ENCODE results near the gene CLCA2.

CLCA2 gene

DNA sequence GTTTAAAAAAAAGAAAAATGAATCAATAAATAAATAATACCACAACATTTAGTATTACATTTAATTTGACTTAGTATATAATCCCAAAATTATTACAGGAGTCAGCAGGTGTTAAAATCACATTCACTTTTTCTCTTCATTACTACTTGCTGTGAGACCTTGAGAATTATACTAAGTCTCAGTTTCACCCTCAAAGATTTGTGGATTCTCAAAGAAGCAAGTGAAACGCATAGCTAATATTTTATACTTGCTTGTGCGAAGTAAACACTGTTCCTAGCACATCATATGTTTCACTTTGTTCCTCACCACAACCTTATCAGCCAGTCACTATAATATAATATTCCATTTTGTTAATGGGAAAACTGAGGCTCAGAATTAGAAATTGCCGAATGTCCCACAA, 48.8 kb downstream of the CLCA2 start:
- H2AFZ ChIP-seq (ENCODE audit: low read length), result no peak overlapping the region
- H3F3A ChIP-seq (ENCODE audit: low read depth), result no peaks in the 10 kb centered on the region
- H3K4me3 ChIP-seq (ENCODE audit: low read length, poor library complexity, severe bottlenecking), result no peak overlapping the region
- H3K4me2 ChIP-seq (ENCODE audit: low read depth, low read length, poor library complexity, severe bottlenecking), result no peak overlapping the region
- H4K20me1 ChIP-seq (ENCODE audit: insufficient read depth, low read length, poor library complexity, severe bottlenecking), result no peaks in the 10 kb centered on the region
- H3K9me2 ChIP-seq (replicated peaks; ENCODE audit: low read depth, low read length), result no peaks in the 10 kb centered on the region
- no peak overlapping the region for H3K9ac ChIP-seq (ENCODE audit: low read depth, low read length, poor library complexity, severe bottlenecking)
- H3K79me2 ChIP-seq (ENCODE audit: insufficient read depth, low read length), result no peaks in the 10 kb centered on the region
- TF ChIP-seq, protein P1, sequence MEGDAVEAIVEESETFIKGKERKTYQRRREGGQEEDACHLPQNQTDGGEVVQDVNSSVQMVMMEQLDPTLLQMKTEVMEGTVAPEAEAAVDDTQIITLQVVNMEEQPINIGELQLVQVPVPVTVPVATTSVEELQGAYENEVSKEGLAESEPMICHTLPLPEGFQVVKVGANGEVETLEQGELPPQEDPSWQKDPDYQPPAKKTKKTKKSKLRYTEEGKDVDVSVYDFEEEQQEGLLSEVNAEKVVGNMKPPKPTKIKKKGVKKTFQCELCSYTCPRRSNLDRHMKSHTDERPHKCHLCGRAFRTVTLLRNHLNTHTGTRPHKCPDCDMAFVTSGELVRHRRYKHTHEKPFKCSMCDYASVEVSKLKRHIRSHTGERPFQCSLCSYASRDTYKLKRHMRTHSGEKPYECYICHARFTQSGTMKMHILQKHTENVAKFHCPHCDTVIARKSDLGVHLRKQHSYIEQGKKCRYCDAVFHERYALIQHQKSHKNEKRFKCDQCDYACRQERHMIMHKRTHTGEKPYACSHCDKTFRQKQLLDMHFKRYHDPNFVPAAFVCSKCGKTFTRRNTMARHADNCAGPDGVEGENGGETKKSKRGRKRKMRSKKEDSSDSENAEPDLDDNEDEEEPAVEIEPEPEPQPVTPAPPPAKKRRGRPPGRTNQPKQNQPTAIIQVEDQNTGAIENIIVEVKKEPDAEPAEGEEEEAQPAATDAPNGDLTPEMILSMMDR (conservative IDR thresholded peaks at IDR 0.05; ENCODE audit: low read length), result no peak
- no peak for TF ChIP-seq EZH2phosphoT487 (IDR thresholded peaks at IDR 0.05; ENCODE audit: borderline replicate concordance)
- no peaks in the 10 kb centered on the region for H3K27me3 ChIP-seq (ENCODE audit: insufficient read depth, low read length, poor library complexity, severe bottlenecking)
- H3K4me1 ChIP-seq (ENCODE audit: insufficient read depth, low read length, poor library complexity, severe bottlenecking), result no peaks in the 10 kb centered on the region
- no peaks in the 10 kb centered on the region for H3K9me3 ChIP-seq (ENCODE audit: insufficient read depth, low read depth, low read length)
- no peaks in the 10 kb centered on the region for H3K36me3 ChIP-seq (ENCODE audit: insufficient read depth, low read length)

DNA sequence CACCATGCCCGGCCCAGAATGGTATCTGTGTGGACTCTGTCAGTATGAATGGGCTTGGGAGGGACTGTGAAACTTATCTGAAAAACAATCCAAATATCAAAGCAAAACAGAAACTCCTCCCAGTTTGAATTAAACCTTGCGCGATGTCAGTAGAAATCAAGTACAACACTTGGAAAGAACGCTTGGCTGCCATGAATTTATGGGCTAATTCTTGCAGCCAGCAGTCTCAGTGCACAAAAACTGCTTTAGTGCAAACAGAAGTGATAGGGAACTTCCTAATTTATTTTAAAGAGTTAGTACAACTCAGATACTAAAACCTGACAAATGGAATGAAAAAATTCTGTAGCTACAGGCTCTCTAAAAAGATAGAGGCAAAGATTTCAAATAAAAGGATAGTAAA, 53.3 kb downstream of the CLCA2 start:
- Histone ChIP-seq H3K4me2 (ENCODE audit: low read depth, low read length, poor library complexity, severe bottlenecking) (no peak overlapping the region), H3K9me3 (ENCODE audit: insufficient read depth, low read depth, low read length) (no peaks in the 10 kb centered on the region), H3K9ac (ENCODE audit: low read depth, low read length, poor library complexity, severe bottlenecking) (no peak overlapping the region), H3K4me1 (ENCODE audit: insufficient read depth, low read length, poor library complexity, severe bottlenecking) (no peaks in the 10 kb centered on the region), H3K9me2 (replicated peaks; ENCODE audit: low read depth, low read length) (no peaks in the 10 kb centered on the region), H4K20me1 (ENCODE audit: insufficient read depth, low read length, poor library complexity, severe bottlenecking) (no peaks in the 10 kb centered on the region), H3K36me3 (ENCODE audit: insufficient read depth, low read length) (no peaks in the 10 kb centered on the region), H3K79me2 (ENCODE audit: insufficient read depth, low read length) (no peaks in the 10 kb centered on the region), H3K4me3 (ENCODE audit: low read length, poor library complexity, severe bottlenecking) (no peak overlapping the region), H2AFZ (ENCODE audit: low read length) (no peak overlapping the region), H3F3A (ENCODE audit: low read depth) (no peaks in the 10 kb centered on the region), H3K27me3 (ENCODE audit: insufficient read depth, low read length, poor library complexity, severe bottlenecking) (peaks cover 3% of the 10 kb centered on the region)
- TF ChIP-seq, protein P1 (conservative IDR thresholded peaks at IDR 0.05; ENCODE audit: low read length), result no peak
- TF ChIP-seq EZH2phosphoT487 (IDR thresholded peaks at IDR 0.05; ENCODE audit: borderline replicate concordance), result no peak

DNA sequence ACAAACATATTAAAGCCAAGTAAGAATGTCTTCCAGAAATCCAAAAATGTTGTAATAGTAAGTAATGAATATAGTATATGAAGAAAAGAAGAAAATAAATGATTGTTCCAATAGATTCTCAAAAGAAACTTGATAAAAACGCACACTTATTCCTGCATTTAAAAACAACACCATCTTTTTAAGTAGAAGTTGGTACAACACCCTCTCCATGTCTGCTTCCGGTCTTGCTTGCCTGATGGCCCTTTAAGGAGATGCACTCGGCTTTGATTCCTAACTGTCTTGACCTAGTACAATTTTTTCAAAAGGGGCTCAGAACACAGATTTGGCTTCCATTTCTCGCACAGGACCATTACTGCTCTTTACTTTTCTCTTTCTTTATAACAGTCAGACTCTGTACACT, 53.7 kb downstream of the CLCA2 start:
- Histone ChIP-seq H3K27me3 (ENCODE audit: insufficient read depth, low read length, poor library complexity, severe bottlenecking) (peaks cover 5% of the 10 kb centered on the region), H3K9me2 (replicated peaks; ENCODE audit: low read depth, low read length) (no peaks in the 10 kb centered on the region), H4K20me1 (ENCODE audit: insufficient read depth, low read length, poor library complexity, severe bottlenecking) (no peaks in the 10 kb centered on the region), H2AFZ (ENCODE audit: low read length) (no peak overlapping the region), H3K9me3 (ENCODE audit: insufficient read depth, low read depth, low read length) (no peaks in the 10 kb centered on the region), H3K79me2 (ENCODE audit: insufficient read depth, low read length) (no peaks in the 10 kb centered on the region), H3K4me1 (ENCODE audit: insufficient read depth, low read length, poor library complexity, severe bottlenecking) (no peaks in the 10 kb centered on the region), H3F3A (ENCODE audit: low read depth) (no peaks in the 10 kb centered on the region), H3K36me3 (ENCODE audit: insufficient read depth, low read length) (no peaks in the 10 kb centered on the region), H3K9ac (ENCODE audit: low read depth, low read length, poor library complexity, severe bottlenecking) (no peak overlapping the region), H3K4me3 (ENCODE audit: low read length, poor library complexity, severe bottlenecking) (no peak overlapping the region), H3K4me2 (ENCODE audit: low read depth, low read length, poor library complexity, severe bottlenecking) (no peak overlapping the region)
- TF ChIP-seq EZH2phosphoT487 (IDR thresholded peaks at IDR 0.05; ENCODE audit: borderline replicate concordance), result no peak
- TF ChIP-seq, protein P1 (conservative IDR thresholded peaks at IDR 0.05; ENCODE audit: low read length), result no peak
